ENCODE measurements around the gene SNTG2.

SNTG2 gene

GRCh38 chr2:1004398-1004797 is 53.7 kb downstream of the SNTG2 start:
- DNase-seq, result no peak

GRCh38 chr2:1010415-1010930 is 59.8 kb downstream of the SNTG2 start:
- no peak for DNase-seq

GRCh38 chr2:1011006-1011405 is 60.4 kb downstream of the SNTG2 start:
- DNase-seq, result no peak

GRCh38 chr2:1011985-1012384 is 61.3 kb downstream of the SNTG2 start:
- DNase-seq, result no peak

- DNase-seq, result no peak
These were observed 64.2 kb downstream of the SNTG2 start for GRCh38 chr2:1014802-1015201.

- no peak for DNase-seq
These were observed 65.9 kb downstream of the SNTG2 start for GRCh38 chr2:1016500-1016899.

GRCh38 chr2:1017827-1018226 is 67.2 kb downstream of the SNTG2 start:
- DNase-seq, result no peak

- DNase-seq, result no peak
These were observed 69.6 kb downstream of the SNTG2 start for GRCh38 chr2:1020206-1020605.

GRCh38 chr2:1022178-1022577 is 71.5 kb downstream of the SNTG2 start:
- DNase-seq, result no peak

GRCh38 chr2:1024981-1025380 is 74.3 kb downstream of the SNTG2 start:
- no peak for DNase-seq

- DNase-seq, result no peak
These were observed 75.5 kb downstream of the SNTG2 start for GRCh38 chr2:1026141-1026540.

- no peak for DNase-seq
These were observed 78.2 kb downstream of the SNTG2 start for GRCh38 chr2:1028831-1029230.

- no peak for DNase-seq
These were observed 81.4 kb downstream of the SNTG2 start for GRCh38 chr2:1032030-1032429.

- no peak for DNase-seq
These were observed 82.4 kb downstream of the SNTG2 start for GRCh38 chr2:1033069-1033468.

- DNase-seq, result no peak
These were observed 86.4 kb downstream of the SNTG2 start for GRCh38 chr2:1037066-1037465.

- no peak for DNase-seq
These were observed 88.9 kb downstream of the SNTG2 start for GRCh38 chr2:1039549-1039948.

- no peak for DNase-seq
These were observed 90.6 kb downstream of the SNTG2 start for GRCh38 chr2:1041012-1041805.

GRCh38 chr2:1045109-1045508 is 94.5 kb downstream of the SNTG2 start:
- no peak for DNase-seq

GRCh38 chr2:1046067-1046466 is 95.4 kb downstream of the SNTG2 start:
- DNase-seq, result no peak

GRCh38 chr2:1047485-1047884 is 96.8 kb downstream of the SNTG2 start:
- DNase-seq, result no peak

- no peak for DNase-seq
These were observed 99.0 kb downstream of the SNTG2 start for GRCh38 chr2:1049691-1050090.

GRCh38 chr2:1051075-1051474 is 100.4 kb downstream of the SNTG2 start:
- DNase-seq, result no peak

- no peak for DNase-seq
These were observed 102.1 kb downstream of the SNTG2 start for GRCh38 chr2:1052771-1053191.

GRCh38 chr2:1053786-1054185 is 103.1 kb downstream of the SNTG2 start:
- no peak for DNase-seq

GRCh38 chr2:1054399-1054798 is 103.8 kb downstream of the SNTG2 start:
- DNase-seq, result no peak

Data from NCI-H1694 treated with DMSO at 0.1 percent for 48 hours (cell line).